ENCODE results near the gene PITX2.

Gene PITX2

GRCh38 chr4:110623718-110624397, 981 bp upstream of the PITX2 start:
- no peak overlapping the region for H3K4me3 ChIP-seq (ENCODE audit: low read length)
- TF ChIP-seq ZNF274 (IDR thresholded peaks at IDR 0.05; ENCODE audit: low read depth, low read length), result no peak

GRCh38 chr4:110621839-110622751, 782 bp downstream of the PITX2 start:
- peak overlapping the region; percentile 46; the same call in 1 of the 2 replicates for H3K4me3 ChIP-seq (ENCODE audit: low read length)

GRCh38 chr4:110621328-110621812, 1.5 kb downstream of the PITX2 start:
- peak overlapping the region; percentile 46; the same call in 1 of the 2 replicates for H3K4me3 ChIP-seq (ENCODE audit: low read length)
- no peak for TF ChIP-seq ZNF274 (IDR thresholded peaks at IDR 0.05; ENCODE audit: low read depth, low read length)

More at GRCh38 chr4:110621839-110622751, 782 bp downstream of the PITX2 start:
- TF ChIP-seq ZNF274 (IDR thresholded peaks at IDR 0.05; ENCODE audit: low read depth, low read length), result no peak

GRCh38 chr4:110620691-110621327, 2.1 kb downstream of the PITX2 start:
- H3K4me3 ChIP-seq (ENCODE audit: low read length), result peak overlapping the region; percentile 46; the same call in 1 of the 2 replicates
- no peak for TF ChIP-seq ZNF274 (IDR thresholded peaks at IDR 0.05; ENCODE audit: low read depth, low read length)

GRCh38 chr4:110620322-110620690, 2.6 kb downstream of the PITX2 start:
- TF ChIP-seq ZNF274 (IDR thresholded peaks at IDR 0.05; ENCODE audit: low read depth, low read length), result no peak
- no peak overlapping the region; the same call in 1 of the 2 replicates for H3K4me3 ChIP-seq (ENCODE audit: low read length)

GRCh38 chr4:110619463-110620247, 3.2 kb downstream of the PITX2 start:
- no peak overlapping the region for H3K4me3 ChIP-seq (ENCODE audit: low read length)
- no peak for TF ChIP-seq ZNF274 (IDR thresholded peaks at IDR 0.05; ENCODE audit: low read depth, low read length)

GRCh38 chr4:110618581-110619462, 4.1 kb downstream of the PITX2 start:
- no peak for TF ChIP-seq ZNF274 (IDR thresholded peaks at IDR 0.05; ENCODE audit: low read depth, low read length)
- H3K4me3 ChIP-seq (ENCODE audit: low read length), result no peak overlapping the region

GRCh38 chr4:110617646-110618580, 5.0 kb downstream of the PITX2 start:
- H3K4me3 ChIP-seq (ENCODE audit: low read length), result no peak overlapping the region
- TF ChIP-seq ZNF274 (IDR thresholded peaks at IDR 0.05; ENCODE audit: low read depth, low read length), result no peak

GRCh38 chr4:110617075-110617640, 5.7 kb downstream of the PITX2 start:
- no peak overlapping the region for H3K4me3 ChIP-seq (ENCODE audit: low read length)

GRCh38 chr4:110616238-110617074, 6.4 kb downstream of the PITX2 start:
- no peak overlapping the region for H3K4me3 ChIP-seq (ENCODE audit: low read length)
- no peak for TF ChIP-seq ZNF274 (IDR thresholded peaks at IDR 0.05; ENCODE audit: low read depth, low read length)

More at GRCh38 chr4:110617075-110617640, 5.7 kb downstream of the PITX2 start:
- no peak for TF ChIP-seq ZNF274 (IDR thresholded peaks at IDR 0.05; ENCODE audit: low read depth, low read length)
